AG08395 (cell line): Measurements from ENCODE around the gene TMEM183A.

ENCODE experiments used
- DNase-seq: peaks from one replicate; pipeline ENCODE4 v3.0.0; 2012; ENCODE audit warnings: mixed read lengths, low spot score

The TMEM183A gene

DNA sequence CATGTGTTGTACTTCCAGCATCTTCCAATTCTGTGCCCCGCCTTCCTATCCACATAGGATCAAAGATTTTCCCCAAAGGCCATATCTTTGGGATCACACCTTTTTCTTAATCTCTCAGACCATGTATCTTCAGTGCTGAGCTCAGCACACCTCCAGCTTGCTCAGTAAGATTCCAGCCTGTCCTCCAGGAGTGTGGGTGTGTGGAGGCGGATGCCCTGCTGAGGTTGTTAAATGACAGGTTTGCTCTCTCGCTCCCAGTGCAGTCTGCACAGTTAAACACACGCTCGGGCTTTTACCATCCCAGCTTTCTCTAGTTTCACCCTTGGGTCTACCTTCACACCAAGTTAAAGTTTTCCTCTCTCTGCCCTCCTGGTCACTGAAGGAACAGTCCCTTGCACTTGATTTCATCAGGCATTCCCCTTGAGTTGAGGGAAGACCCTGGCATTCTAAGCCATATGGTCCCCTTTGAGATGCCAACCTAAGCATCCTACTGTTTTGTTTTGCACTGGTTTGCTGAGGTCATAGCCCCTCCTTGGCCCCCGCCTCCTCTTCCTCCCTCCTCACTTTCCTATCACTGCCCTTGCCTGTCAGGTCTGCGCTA, 64.9 kb downstream of the TMEM183A start:
- no peak for DNase-seq

DNA sequence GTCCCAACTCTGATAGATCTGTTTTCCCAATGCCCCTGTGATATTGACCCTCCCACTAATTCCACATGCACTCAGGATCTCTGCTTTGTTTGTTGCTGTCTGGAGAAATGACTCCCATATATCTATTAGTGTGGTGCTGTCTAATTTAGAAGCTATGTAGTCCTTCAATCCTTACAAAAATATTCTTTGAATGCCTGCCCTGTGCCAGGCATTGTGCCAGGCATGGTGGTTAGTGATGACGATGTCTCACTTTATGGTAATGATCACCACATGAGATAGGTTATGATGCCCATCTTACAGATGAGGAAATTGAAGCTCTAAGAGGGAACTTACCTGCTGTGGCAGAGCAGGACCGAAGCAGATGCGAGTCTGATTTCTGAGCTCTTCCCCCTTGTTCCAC, 65.7 kb downstream of the TMEM183A start:
- DNase-seq = peak; percentile 59

GRCh38 chr1:203073469-203073868, 66.3 kb downstream of the TMEM183A start:
- no peak for DNase-seq
